Ovary (tissue), 3 donors: ENCODE data around the gene TBL2.

Source experiments
- CTCF ChIP-seq, 3 donors: fragments of 450-650 bp in 2 of 3; fragments of 200-600 bp in 1 of 3; IDR thresholded peaks; one replicate each; pipeline versions ENCODE4 v1.5.1 to v1.8.0; 2016 to 2022; ENCODE audit warnings: antibody characterized with exemption in 3 of 3, mild to moderate bottlenecking in 1 of 3
- EP300 ChIP-seq: sonication (generic); formaldehyde crosslinking; IDR thresholded peaks from one replicate; pipeline ENCODE4 v1.6.1; 2017; ENCODE audit warnings: antibody characterized with exemption
- POLR2A ChIP-seq: fragments of 450-650 bp; IDR thresholded peaks from one replicate; pipeline ENCODE4 v1.6.1; 2017; ENCODE audit warnings: antibody characterized with exemption, mild to moderate bottlenecking, moderate library complexity
- donor health status: DM: no; HTN: no; CAD: no.

GRCh38 chr7:73599151-73599882, 20.9 kb upstream of the TBL2 start:
- TF ChIP-seq EP300 (no peak), CTCF (IDR thresholded peaks at IDR 0.05) (no peak), POLR2A (no peak)
